IMR-90 (cell line): ENCODE results near the gene MRPS31. TPM values are rescaled to one million over a fixed set of nuclear protein-coding genes. Genes with fewer than 3 reads are reported as not detected.

ENCODE experiments used
- ATAC-seq: fragments of 200-7000 bp; cut with Tn5 transposase; 2 replicates; pipeline ENCODE4 v1.9.1; 2020; ENCODE audit warnings: low read depth, mild to moderate bottlenecking, moderate library complexity
- BruUV-seq: library from RNA; stranded (reverse); fragments of 400-500 nt; replicated peaks from 2 replicates; lab custom pipeline; 2021; lab: Mats Ljungman, UMichigan
- CTCF ChIA-PET: fragments of 300-600 bp; formaldehyde crosslinking; extraction: SDS; loops from one replicate; lab custom pipeline; 2021; ENCODE audit warnings: antibody characterized with exemption; lab: Yijun Ruan, JAX
- POLR2A ChIA-PET: fragments of 300-600 bp; sonication (Branson Sonifier 250); formaldehyde crosslinking; loops from one replicate; lab custom pipeline; 2022; ENCODE audit warnings: antibody characterized with exemption; ENCODE audit not compliant: unreplicated experiment; lab: Charles Lee
- DNase-seq: peaks from one replicate; pipeline ENCODE4 v3.0.0; 2013
- H2AFZ ChIP-seq: replicated peaks from 2 replicates; pipeline ENCODE3; 2013; ENCODE audit warnings: low read length, mild to moderate bottlenecking; ENCODE audit not compliant: poor library complexity
- H2AK5ac ChIP-seq: 2 replicates; pipeline ENCODE4 v1.6.1; 2013; ENCODE audit warnings: low read depth, low read length, inconsistent platforms
- H2AK9ac ChIP-seq: replicated peaks from 2 replicates; pipeline ENCODE3; 2013; ENCODE audit warnings: mild to moderate bottlenecking, low read depth, low read length, moderate library complexity; ENCODE audit not compliant: poor library complexity
- H2BK120ac ChIP-seq: 2 replicates; pipeline ENCODE4 v1.6.1; 2013; ENCODE audit warnings: low read depth, low read length, inconsistent platforms
- H2BK15ac ChIP-seq: 3 replicates; pipeline ENCODE4 v1.6.1; 2013; ENCODE audit warnings: low read depth, low read length, inconsistent platforms
- H2BK20ac ChIP-seq: 2 replicates; pipeline ENCODE4 v1.6.1; 2013; ENCODE audit warnings: low read depth, mild to moderate bottlenecking, inconsistent platforms, low read length, moderate library complexity
- H2BK5ac ChIP-seq: 2 replicates; pipeline ENCODE4 v1.6.1; 2013; ENCODE audit warnings: mild to moderate bottlenecking, low read depth, low read length, inconsistent platforms; ENCODE audit not compliant: poor library complexity, severe bottlenecking
- H3K14ac ChIP-seq: replicated peaks from 2 replicates; pipeline ENCODE4 v1.6.1; 2013; ENCODE audit warnings: low read depth, low read length, inconsistent platforms
- H3K18ac ChIP-seq: 2 replicates; pipeline ENCODE4 v1.6.1; 2013; ENCODE audit warnings: low read depth, low read length, control low read depth
- H3K23ac ChIP-seq: 2 replicates; pipeline ENCODE4 v1.6.1; 2013; ENCODE audit warnings: low read depth, low read length, inconsistent platforms
- H3K27ac ChIP-seq: 2 replicates; pipeline ENCODE4 v1.5.1; 2013; ENCODE audit warnings: mild to moderate bottlenecking, control low read depth, low read length; ENCODE audit not compliant: insufficient read depth
- H3K27me3 ChIP-seq: 2 replicates; pipeline ENCODE4 v1.6.1; 2013; ENCODE audit warnings: low read length; ENCODE audit not compliant: control insufficient read depth, insufficient read depth
- H3K36me3 ChIP-seq: 2 replicates; pipeline ENCODE4 v1.6.1; 2013; ENCODE audit warnings: low read length, mixed read lengths; ENCODE audit not compliant: control insufficient read depth, insufficient read depth
- H3K4ac ChIP-seq: 2 replicates; pipeline ENCODE4 v1.6.1; 2013; ENCODE audit warnings: low read depth, low read length, inconsistent platforms
- H3K4me1 ChIP-seq: 2 replicates; pipeline ENCODE4 v1.6.1; 2013; ENCODE audit warnings: low read length, mixed read lengths; ENCODE audit not compliant: control insufficient read depth, insufficient read depth
- H3K4me2 ChIP-seq: 2 replicates; pipeline ENCODE4 v1.6.1; 2013; ENCODE audit warnings: low read depth, mild to moderate bottlenecking, control low read depth, low read length, moderate library complexity
- H3K4me3 ChIP-seq: 2 replicates; pipeline ENCODE4 v1.5.1; 2013; ENCODE audit warnings: low read depth, mild to moderate bottlenecking, control low read depth, low read length, moderate library complexity; ENCODE audit not compliant: insufficient read depth
- H3K56ac ChIP-seq: 2 replicates; pipeline ENCODE4 v1.6.1; 2013; ENCODE audit warnings: low read length, inconsistent platforms; ENCODE audit not compliant: insufficient read depth; ENCODE audit errors: extremely low read depth
- H3K79me1 ChIP-seq, 2 experiments: 2 replicates each; pipeline ENCODE4 v1.6.1; 2013; ENCODE audit warnings: low read length in 2 of 2, inconsistent platforms in 1 of 2, low read depth in 1 of 2
- H3K9ac ChIP-seq: 2 replicates; pipeline ENCODE4 v1.6.1; 2013; ENCODE audit warnings: low read depth, low read length, control low read depth
- H3K9me1 ChIP-seq: 2 replicates; pipeline ENCODE4 v1.6.1; 2013; ENCODE audit warnings: low read length, inconsistent platforms; ENCODE audit not compliant: insufficient read depth
- H3K9me3 ChIP-seq: 2 replicates; pipeline ENCODE4 v1.6.1; 2013; ENCODE audit warnings: low read length; ENCODE audit not compliant: control insufficient read depth, insufficient read depth
- H4K20me1 ChIP-seq: 2 replicates; pipeline ENCODE4 v1.6.1; 2013; ENCODE audit warnings: low read length, inconsistent platforms; ENCODE audit not compliant: insufficient read depth
- H4K5ac ChIP-seq: 2 replicates; pipeline ENCODE4 v1.6.1; 2013; ENCODE audit warnings: mild to moderate bottlenecking, low read depth, low read length, control low read depth
- H4K8ac ChIP-seq, 2 experiments: 2 replicates each; pipeline ENCODE4 v1.6.1; 2013; ENCODE audit warnings: low read depth in 2 of 2, low read length in 2 of 2, control low read depth in 1 of 2, inconsistent platforms in 1 of 2
- H4K91ac ChIP-seq: 2 replicates; pipeline ENCODE4 v1.6.1; 2013; ENCODE audit warnings: low read depth, low read length, inconsistent platforms; ENCODE audit not compliant: insufficient read depth
- BHLHE40 ChIP-seq: fragments of 150-350 bp; IDR thresholded peaks from 2 replicates; pipeline ENCODE4 v1.6.1; 2016; ENCODE audit warnings: mild to moderate bottlenecking, low read depth, low read length
- CTCF ChIP-seq: conservative IDR thresholded peaks from 2 replicates; pipeline ENCODE4 v1.5.1; 2012; ENCODE audit warnings: mild to moderate bottlenecking, low read depth, low read length, improper control_type of control experiment
- FOS ChIP-seq: fragments of 150-350 bp; IDR thresholded peaks from 2 replicates; pipeline ENCODE4 v1.6.1; 2016; ENCODE audit warnings: low read depth, low read length
- MAZ ChIP-seq: IDR thresholded peaks from 2 replicates; pipeline ENCODE4 v1.6.1; 2012; ENCODE audit warnings: low read depth, mild to moderate bottlenecking, low read length, improper control_type of control experiment, moderate library complexity, borderline replicate concordance
- NFE2L2 ChIP-seq: fragments of 150-350 bp; IDR thresholded peaks from 2 replicates; pipeline ENCODE4 v1.6.1; 2016; ENCODE audit warnings: low read depth, mild to moderate bottlenecking, low read length
- POLR2A ChIP-seq: IDR thresholded peaks from 2 replicates; pipeline ENCODE4 v1.6.1; 2012; ENCODE audit warnings: mild to moderate bottlenecking, low read depth, low read length
- RAD21 ChIP-seq: IDR thresholded peaks from 2 replicates; pipeline ENCODE4 v1.6.1; 2012; ENCODE audit warnings: low read length, improper control_type of control experiment
- USF2 ChIP-seq: fragments of 150-350 bp; IDR thresholded peaks from 2 replicates; pipeline ENCODE4 v1.6.1; 2017; ENCODE audit warnings: mild to moderate bottlenecking, antibody characterized with exemption, low read length, low read depth
- WGBS, 2 experiments: methylation state at CpG; one replicate each; pipeline versions ENCODE4 v1.1.5 to v1.1.7; 2013; ENCODE audit warnings: missing lambda C conversion rate in 2 of 2; ENCODE audit not compliant: insufficient read length in 1 of 2; ENCODE audit errors: extremely low coverage in 2 of 2; 5-methylcytosine and 5-hydroxymethylcytosine counted together
- dilution Hi-C: fragments of 300-500 bp; cut with HindIII; formaldehyde crosslinking; loops from one replicate; pipeline ENCODE4 v1.14.3; 2018; ENCODE audit warnings: low sequenced_read_pairs; ENCODE audit not compliant: unreplicated experiment
- in situ Hi-C: fragments of 300-500 bp; cut with MboI; formaldehyde crosslinking; loops from 3 replicates; pipeline ENCODE4 v1.14.3; 2019; ENCODE audit warnings: low sequenced_read_pairs, inconsistent platforms, mixed read lengths
- intact Hi-C: fragments of 100-400 bp; cut with micrococcal nuclease; formaldehyde crosslinking; loops from 2 replicates; pipeline ENCODE4 v1.10.0; 2022
- polyA plus RNA-seq, 3 experiments: library from polyadenylated mRNA; depleted of rRNA; stranded (reverse); fragments of >200 nt; gene quantifications; 2 replicates each; pipeline ENCODE4 v1.2.3, GENCODE V29; 2012; ENCODE audit warnings: low replicate concordance in 1 of 3
- total RNA-seq: library from RNA; depleted of rRNA; stranded (reverse); fragments of >200 nt; gene quantifications from 2 replicates; pipeline ENCODE4 v1.2.3, GENCODE V29; 2012

Gene MRPS31
- total and polyA plus RNA-seq, 2 of the 4 experiments (the other 2 are of a cell fraction), result 9.3 to 14.8 TPM

GRCh38 chr13:40694426-40694825, 76.6 kb downstream of the MRPS31 start:
- H2BK20ac ChIP-seq, result no peak overlapping the region
- H2BK15ac ChIP-seq, result no peak overlapping the region
- no peak overlapping the region for H3K27ac ChIP-seq
- no peak overlapping the region for H3K56ac ChIP-seq
- dilution Hi-C loops, result no loop called here
- BruUV-seq, result no TSS peak
- H3K4me1 ChIP-seq, result no peaks in the 10 kb centered on the region
- H2BK5ac ChIP-seq, result no peak overlapping the region
- no peaks in the 10 kb centered on the region for H3K27me3 ChIP-seq
- in situ Hi-C loops, result loop anchor here (25.0 kb wide), 1 partner anchor 1007 kb away; no protein-coding TSS in a partner anchor
- ChIA-PET POLR2A (no interaction called here), CTCF (interaction anchor here (0.6 kb wide), 2 partner anchors 454 to 1656 kb away, joined by 3 to 6 read pairs; partner anchors contain the start of gene NHLRC3)
- no peak overlapping the region for H3K18ac ChIP-seq
- no peaks in the 10 kb centered on the region for H3K36me3 ChIP-seq
- DNase-seq, result no peak
- H4K8ac ChIP-seq, result no peak overlapping the region
- no peaks in the 10 kb centered on the region for H4K20me1 ChIP-seq
- TF ChIP-seq CTCF (no peak), NFE2L2 (no peak), POLR2A (no peak), MAZ (no peak), BHLHE40 (no peak), USF2 (no peak), FOS (no peak), RAD21 (no peak)
- no peak overlapping the region for H3K4ac ChIP-seq
- H3K79me1 ChIP-seq, result no peaks in the 10 kb centered on the region
- no peak overlapping the region for H3K4me2 ChIP-seq
- no peak overlapping the region for H2AK9ac ChIP-seq
- no peak for ATAC-seq
- WGBS, 2 experiments, result no CpG with 5 or more reads among the region's 4 CpGs
- no peak overlapping the region for H3K23ac ChIP-seq
- no peaks in the 10 kb centered on the region for H3K9me1 ChIP-seq
- no peak overlapping the region for H4K91ac ChIP-seq
- intact Hi-C loops, result no loop called here
- no peak overlapping the region for H3K14ac ChIP-seq
- no peak overlapping the region for H3K9ac ChIP-seq
- H2AFZ ChIP-seq, result no peak overlapping the region
- H3K9me3 ChIP-seq, result no peaks in the 10 kb centered on the region
- H2AK5ac ChIP-seq, result no peak overlapping the region
- H2BK120ac ChIP-seq, result no peak overlapping the region
- H4K5ac ChIP-seq, result no peak overlapping the region
- no peak overlapping the region for H3K4me3 ChIP-seq
